GM21360 (cell line): ENCODE measurements around the gene CDH24.
A peak's percentile ranks its signal among the peaks of the same experiment; 100 is the strongest.

Experiments used
- ATAC-seq: cut with Tn5 transposase; IDR thresholded peaks from one replicate; pipeline ENCODE4 v1.9.1; 2021; ENCODE audit warnings: mild to moderate bottlenecking, moderate library complexity; ENCODE audit not compliant: unreplicated experiment

CDH24 gene

GRCh38 chr14:23056956-23057756 lies at the start of gene CDH24:
Gene CDH24, minus strand, starts transcription at chr14:23057520. Its CDS starts 1,787 bp downstream, at chr14:23055733.
- peak; percentile 53 for ATAC-seq

GRCh38 chr14:23106747-23107045 lies 49.4 kb upstream of the CDH24 start:
- ATAC-seq, result no peak

GRCh38 chr14:23105348-23105824 lies 48.1 kb upstream of the CDH24 start:
- no peak for ATAC-seq

- ATAC-seq, result no peak
Observed at GRCh38 chr14:23104591-23105347, 47.4 kb upstream of the CDH24 start, which contains the start of gene CIROP. Gene CIROP, minus strand, starts transcription at chr14:23104989. Its CDS starts 69 bp downstream, at chr14:23104920.

- no peak for ATAC-seq
Observed at GRCh38 chr14:23104070-23104590, 46.8 kb upstream of the CDH24 start.

GRCh38 chr14:23103581-23103980 lies 46.3 kb upstream of the CDH24 start:
- no peak for ATAC-seq

GRCh38 chr14:23102801-23103200 lies 45.5 kb upstream of the CDH24 start:
- ATAC-seq, result no peak

GRCh38 chr14:23101986-23102625 lies 44.8 kb upstream of the CDH24 start:
- no peak for ATAC-seq

GRCh38 chr14:23101213-23101970 lies 44.1 kb upstream of the CDH24 start:
- ATAC-seq, result no peak

- ATAC-seq, result no peak
Observed at GRCh38 chr14:23099212-23099861, 42.0 kb upstream of the CDH24 start.

GRCh38 chr14:23097786-23098185 lies 40.5 kb upstream of the CDH24 start:
- ATAC-seq, result no peak

GRCh38 chr14:23095196-23096108 lies 38.1 kb upstream of the CDH24 start, which contains the start of gene C14orf119:
Gene C14orf119, plus strand, starts transcription at chr14:23095505. Its CDS starts 2,154 bp downstream, at chr14:23097659.
- peak; percentile 86 for ATAC-seq

GRCh38 chr14:23094666-23095195 lies 37.4 kb upstream of the CDH24 start, which contains the start of gene ACIN1:
Gene ACIN1, minus strand, starts transcription at chr14:23095136. Its CDS starts 24 bp downstream, at chr14:23095112.
- ATAC-seq, result peak; percentile 37

- ATAC-seq, result no peak
Observed at GRCh38 chr14:23093991-23094665, 36.8 kb upstream of the CDH24 start.

GRCh38 chr14:23093526-23093925 lies 36.2 kb upstream of the CDH24 start:
- ATAC-seq, result no peak

- ATAC-seq, result no peak
Observed at GRCh38 chr14:23093104-23093503, 35.8 kb upstream of the CDH24 start.

- ATAC-seq, result no peak
Observed at GRCh38 chr14:23091294-23092225, 34.2 kb upstream of the CDH24 start.
